GM18517 (cell line): Measurements from ENCODE around the gene EEPD1.
"Not testable (repeated sequence)": the region's sequence is repeated elsewhere in the genome, so short reads cannot be mapped to it uniquely, and the experiment has no call there.

Experiments used
- ATAC-seq: cut with Tn5 transposase; IDR thresholded peaks from one replicate; pipeline ENCODE4 v1.9.1; 2021; ENCODE audit warnings: mild to moderate bottlenecking, moderate library complexity; ENCODE audit not compliant: unreplicated experiment

EEPD1 gene

DNA sequence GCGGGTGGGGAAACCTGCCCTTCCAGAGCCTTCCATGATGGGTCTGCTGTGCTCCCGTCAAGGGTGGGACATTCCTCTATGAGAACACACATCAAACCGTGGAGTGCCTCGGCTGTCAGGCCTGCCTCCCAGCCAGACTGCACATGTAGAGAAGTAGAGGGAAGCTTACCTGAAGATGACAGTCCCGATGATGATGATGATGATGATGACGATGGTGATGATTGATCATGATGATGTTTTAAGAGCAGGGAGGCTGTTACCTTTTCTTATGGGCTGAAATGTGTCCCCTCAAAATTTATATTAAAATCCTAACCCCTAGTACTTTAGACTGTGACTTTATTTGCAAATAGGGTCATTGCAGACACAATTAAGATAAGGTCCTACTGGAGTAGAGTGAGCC, 160.6 kb downstream of the EEPD1 start:
- ATAC-seq = no peak

DNA sequence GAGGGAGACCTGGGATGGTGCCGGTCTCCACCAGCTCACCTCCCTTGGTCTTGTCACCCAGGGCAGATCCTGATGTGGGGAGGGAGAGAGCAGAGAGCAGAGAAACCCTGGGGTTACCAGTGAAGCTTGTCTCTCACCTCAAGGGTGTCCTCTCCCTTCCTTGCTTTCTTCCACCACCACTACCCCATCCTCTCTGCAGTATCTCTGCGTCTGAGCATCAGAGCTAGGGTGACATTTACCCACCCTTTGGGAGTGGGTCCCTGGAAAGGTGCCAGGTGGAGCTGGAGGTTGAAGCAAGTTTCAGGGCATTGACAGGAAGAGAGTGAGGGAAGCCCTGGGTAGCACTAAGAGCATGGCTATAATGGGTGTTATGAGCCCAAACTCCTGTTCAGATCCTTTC, 161.4 kb downstream of the EEPD1 start:
- no peak for ATAC-seq

DNA sequence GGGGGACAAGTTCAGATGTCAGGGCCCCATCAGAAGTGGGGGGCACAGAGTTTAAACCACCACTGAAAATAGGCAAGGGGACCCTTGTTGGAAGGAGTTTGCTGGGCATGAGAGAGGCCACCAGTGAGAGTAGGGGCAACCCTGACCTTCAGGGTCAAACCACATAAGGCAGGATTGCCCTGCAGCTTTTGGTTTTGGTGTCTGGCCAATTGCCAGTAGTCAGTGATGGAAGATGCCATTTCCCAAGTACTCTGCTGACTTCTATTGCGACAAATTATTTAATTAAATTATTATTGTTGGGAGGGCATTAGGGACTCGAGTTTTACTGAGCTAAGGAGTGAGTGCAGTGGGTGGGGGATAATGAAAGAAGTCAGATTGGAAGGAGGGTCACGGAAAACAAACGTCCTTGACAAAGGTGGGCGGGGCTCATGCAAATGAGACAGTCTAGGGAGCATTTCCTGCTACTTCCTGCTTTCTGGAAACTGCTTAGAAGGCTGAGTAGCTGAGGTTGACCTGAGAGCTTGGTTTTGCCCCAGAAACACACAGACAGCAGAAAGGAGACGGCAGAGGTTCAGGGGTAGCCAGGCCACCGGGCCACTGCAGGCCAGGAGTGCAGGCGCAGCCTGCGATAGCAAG, 162.4 kb downstream of the EEPD1 start:
- no peak for ATAC-seq

DNA sequence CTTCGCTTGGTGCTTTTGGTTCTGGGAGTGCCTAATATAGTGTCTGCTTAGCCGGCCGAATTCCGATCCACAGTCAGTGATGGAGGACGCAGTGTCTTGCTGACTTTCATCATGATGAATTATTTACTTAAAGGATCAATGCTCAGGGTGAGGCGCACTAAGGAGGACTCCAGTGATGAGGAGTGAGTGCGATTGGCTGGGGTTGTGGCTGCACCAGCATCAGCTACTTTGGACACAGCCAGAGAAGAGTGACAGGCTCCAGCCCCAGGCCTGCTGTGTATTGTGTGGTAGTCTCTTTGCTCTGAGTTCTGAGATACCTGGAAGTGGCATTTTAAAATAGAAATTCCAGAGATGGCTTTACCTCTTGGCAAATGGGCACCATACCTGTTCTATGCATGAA, 163.3 kb downstream of the EEPD1 start:
- ATAC-seq = no peak

DNA sequence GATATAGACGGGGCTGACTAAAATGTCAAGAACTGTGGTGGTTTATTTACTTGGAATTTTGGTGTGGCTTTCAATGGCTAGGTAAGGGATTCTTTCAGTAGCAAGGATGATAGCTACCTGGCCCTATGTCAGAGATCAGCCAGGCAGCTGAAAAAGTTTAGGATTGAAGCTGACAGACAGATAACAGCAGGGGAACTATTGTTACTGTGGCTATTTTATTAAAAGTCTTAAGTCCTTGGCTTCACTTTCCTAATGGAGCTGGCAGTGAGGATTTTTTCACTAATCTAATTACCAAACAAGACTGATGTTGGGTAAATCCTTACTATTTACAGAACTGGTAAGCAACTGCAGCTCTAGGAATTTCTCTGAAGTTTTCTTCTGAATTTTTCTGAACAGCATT, 164.2 kb downstream of the EEPD1 start:
- no peak for ATAC-seq

DNA sequence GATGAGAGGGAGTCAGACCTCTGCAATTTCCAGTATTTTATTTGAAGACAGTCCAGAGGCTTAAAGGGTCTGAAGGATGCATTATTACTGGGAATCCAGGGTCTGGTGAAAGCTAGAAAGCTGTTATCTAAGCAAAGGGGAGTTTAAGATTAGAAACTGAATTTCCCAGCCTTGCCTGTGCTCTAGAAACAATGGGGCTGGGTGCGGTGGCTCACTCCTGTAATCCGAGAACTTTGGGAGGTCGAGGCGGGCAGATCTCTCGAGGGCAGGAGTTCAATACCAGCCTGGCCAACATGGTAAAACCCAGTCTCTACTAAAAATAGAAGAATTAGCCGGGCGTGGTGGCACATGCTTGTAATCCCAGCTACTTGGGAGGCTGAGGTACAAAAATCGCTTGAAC, 165.1 kb downstream of the EEPD1 start:
- ATAC-seq = no peak

DNA sequence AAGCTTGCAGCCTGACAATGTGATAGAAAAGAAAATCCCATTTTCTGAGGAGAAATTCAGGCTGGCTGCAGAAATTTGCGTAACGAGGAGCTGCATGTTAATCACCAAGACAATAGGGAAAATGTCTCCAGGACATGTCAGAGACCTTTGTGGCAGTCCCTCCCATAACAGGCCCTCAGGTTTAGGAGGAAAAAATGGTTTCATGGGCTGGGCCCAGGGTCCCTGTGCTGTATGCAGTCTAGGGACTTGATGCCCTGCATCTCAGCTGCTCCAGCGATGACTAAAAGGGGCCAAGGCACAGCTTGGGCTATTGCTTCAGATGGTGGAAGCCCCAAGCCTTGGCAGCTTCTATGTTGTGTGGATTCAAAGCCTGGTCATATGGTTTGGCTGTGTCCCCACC, 168.2 kb downstream of the EEPD1 start:
- not testable (repeated sequence) for ATAC-seq

DNA sequence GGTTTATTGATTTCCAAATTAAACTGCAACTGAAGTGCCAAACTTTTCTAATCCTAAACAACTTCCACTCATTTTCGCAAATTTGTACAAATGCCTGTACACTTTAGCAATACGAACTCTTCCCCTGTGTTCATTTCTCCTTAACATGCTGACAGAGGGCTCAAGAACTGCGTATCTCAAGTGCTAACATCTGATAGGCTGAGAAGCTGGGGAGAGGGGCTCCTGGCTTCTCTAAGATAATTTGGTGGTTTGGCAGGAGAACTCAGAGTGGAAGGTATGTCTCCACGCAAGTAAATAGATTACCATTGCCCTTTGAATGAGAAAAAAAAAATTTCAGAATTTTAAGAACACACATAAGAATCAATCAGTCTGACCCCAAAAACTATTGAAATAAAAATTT, 183.3 kb downstream of the EEPD1 start:
- ATAC-seq = no peak

DNA sequence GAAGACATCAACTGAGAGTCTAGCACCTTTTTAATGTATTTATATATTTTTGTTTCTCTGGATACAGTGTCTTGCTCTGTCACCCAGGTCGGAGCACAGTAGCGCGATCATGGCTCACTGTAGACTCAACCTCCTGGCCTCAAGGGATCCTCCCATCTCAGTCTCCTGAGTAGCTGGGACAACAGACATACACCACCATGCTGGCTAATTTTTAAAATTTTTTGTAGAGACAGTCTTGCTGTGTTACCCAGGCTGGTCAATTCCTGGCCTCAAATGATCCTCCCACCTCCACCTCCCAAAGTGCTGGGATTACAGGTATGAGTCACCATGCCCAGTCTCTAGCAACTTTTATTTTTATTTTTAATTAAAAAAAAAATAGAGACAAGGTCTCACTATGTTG, 185.2 kb downstream of the EEPD1 start:
- no peak for ATAC-seq

DNA sequence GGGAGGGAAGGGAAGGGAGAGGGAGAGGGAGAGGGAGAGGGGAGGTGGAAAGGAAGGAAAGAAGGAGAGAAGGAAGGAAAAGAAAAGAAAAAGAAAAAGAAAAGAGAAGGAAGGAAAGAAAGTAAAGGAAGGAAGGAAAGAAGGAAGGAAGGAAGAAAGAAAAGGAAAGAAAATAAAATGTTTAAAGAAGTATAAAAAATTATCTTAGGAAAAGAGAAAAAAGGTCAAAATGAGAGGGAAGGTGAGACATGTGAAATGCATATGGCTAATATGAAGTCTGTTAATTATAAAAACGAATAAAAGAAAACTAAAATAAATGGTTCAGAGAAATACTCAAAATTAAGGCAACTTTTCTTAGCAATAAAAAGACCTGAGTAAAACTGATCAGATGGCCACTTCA, 190.5 kb downstream of the EEPD1 start:
- no peak for ATAC-seq

DNA sequence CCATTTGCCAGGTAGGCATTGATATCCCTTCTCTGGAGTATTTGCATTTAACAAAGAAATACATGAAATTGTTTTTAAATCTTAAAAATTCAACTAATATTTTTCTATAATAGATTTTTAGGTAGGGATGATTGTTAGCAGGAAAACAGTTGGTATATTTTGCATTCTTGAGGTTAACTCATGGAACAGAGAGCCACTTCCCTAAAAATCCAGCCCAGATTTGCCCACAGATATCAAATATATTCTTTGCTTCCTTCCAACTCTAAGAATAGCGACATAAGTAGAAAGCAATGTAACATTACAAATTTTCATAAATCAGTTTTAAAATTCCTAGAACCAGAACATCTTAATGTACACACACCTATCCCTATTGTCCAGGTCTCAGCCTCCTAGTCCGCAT, 191.6 kb downstream of the EEPD1 start:
- ATAC-seq = no peak

DNA sequence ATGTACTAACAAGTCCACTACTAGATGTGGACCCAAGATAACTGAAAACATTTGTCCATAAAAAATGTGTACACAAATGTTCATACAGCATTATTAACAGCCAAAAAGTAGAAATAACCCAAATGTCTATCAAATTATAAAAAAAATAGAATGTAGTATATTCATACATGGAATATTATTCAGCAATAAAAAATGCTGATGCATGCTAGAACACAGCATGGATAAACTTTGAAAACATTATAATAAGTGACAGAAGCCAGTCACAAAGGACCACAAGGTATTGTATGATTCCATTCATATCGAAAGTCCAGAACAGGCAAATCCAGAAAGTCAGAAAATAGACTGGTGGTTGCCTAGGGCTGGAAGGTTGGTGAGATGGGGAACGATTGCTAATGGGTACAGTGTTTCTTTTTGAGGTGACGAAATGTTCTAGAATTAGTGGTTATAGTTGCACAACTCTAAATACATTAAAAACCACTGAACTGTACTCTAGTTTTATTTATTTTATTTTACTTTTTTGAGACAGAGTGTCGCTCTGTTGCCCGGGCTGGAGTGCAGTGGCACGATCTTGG, 193.3 kb downstream of the EEPD1 start:
- no peak for ATAC-seq

DNA sequence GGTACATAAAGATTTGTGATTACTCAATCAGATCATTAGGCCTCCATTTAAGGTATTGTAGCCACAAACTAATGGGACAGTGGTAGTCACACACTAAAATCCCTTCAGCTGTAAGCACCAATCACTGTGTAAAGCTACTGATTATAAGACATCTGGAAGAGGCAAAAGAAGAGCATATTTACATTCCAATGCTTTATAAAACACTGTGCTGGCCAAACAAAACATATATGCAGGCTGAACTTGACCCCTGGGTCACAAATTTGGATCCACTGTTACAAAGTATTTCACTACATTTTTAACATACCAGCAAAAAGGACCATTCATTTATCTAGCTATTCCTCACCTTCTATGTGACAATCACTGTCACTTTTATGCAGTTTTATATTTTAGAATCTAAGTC, 195.2 kb downstream of the EEPD1 start:
- ATAC-seq = no peak

DNA sequence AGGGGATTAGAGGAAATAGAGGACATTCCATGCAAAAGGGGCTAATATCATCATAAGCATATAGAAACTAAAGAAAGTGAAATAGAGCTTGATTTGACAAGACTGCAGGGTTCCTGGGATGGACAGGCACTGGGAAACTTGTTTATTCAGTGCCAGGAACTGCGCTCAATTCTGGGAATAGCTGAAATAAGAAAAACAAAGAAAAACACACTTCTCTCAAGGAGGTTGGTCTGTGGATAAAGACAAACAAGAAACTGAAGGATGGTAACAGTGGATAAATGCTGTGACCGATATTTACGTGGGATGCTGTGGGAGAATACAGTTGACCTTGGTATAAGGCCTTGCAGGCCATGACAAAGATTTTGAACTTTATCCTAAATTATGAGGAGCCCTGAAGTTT, 195.7 kb downstream of the EEPD1 start:
- ATAC-seq = no peak

DNA sequence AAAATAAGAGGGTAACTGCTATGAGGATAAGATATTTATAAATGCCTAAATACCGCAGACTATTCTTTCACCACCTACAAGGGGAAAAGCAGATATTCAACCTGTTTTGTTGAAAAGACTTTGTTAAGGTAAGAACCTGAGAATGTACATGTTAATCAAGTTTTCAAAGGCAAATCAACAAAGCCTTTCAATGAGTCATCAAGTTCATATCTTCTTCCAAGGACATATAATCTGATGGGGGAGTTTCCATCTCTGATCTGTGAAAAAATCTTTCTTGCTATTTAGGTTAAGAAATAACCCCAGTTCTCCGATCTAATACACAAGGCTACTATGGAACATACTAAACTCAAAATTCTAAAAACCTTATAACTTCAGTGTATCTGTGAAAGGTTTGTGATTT, 196.6 kb downstream of the EEPD1 start:
- no peak for ATAC-seq
